Mucosa of gallbladder (tissue), 1 donor: Measurements from ENCODE around the gene ZFAND2A. TPM values are rescaled to one million over a fixed set of nuclear protein-coding genes. Genes with fewer than 3 reads are reported as not detected.

ENCODE experiments used
- DNase-seq: peaks from one replicate; pipeline ENCODE4 v3.0.0-alpha.2; 2020; ENCODE audit warnings: low spot score
- total RNA-seq: library from RNA; stranded (reverse); gene quantifications from one replicate; pipeline ENCODE4 v1.2.1, GENCODE V29; 2021
- donor health status: DM: no; HTN: no; CAD: no.

ZFAND2A gene
- total RNA-seq, 1 donor from 2014 or later = 19.2 TPM

GRCh38 chr7:1108264-1108920 lies 51.6 kb downstream of the ZFAND2A start:
- DNase-seq = no peak

- DNase-seq = no peak
These were observed 53.1 kb downstream of the ZFAND2A start for GRCh38 chr7:1106793-1107421.

DNA sequence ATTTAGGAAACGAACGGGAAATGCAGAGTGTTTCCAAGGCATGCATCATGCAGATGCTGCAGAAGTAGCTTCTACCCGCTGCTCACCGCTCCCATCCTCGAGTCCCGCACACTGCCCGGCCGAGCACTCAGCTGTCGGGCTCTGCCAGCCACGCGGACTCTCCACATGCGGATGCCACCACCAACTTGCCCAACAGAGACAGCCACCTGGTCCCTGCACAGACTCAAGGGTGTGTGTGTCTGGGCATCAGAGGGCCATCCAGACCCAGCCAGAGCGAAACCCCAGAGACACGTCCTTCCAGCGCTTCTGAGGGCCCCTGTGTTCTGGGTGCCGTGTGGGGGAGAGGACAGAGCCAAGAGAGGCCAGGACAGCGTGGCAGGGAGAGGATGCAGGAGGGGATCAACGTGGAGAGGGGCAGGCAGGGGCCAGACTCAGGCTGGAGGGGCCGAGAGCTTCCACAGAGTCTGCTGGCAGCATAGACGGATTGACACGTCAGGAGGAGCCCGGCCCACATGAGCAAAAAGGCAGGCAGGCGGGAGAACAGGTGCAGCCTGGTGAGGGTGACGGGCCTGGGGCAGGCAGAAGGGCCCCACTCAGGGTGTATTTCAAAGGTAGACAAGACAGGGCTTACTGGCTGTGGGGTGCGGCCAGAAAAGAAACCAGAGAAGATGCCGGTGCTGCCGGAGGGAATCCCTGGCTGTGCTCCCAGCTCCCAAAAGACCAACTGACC lies 53.8 kb downstream of the ZFAND2A start:
- no peak for DNase-seq

GRCh38 chr7:1105189-1105588 lies 54.8 kb downstream of the ZFAND2A start:
- no peak for DNase-seq

DNA sequence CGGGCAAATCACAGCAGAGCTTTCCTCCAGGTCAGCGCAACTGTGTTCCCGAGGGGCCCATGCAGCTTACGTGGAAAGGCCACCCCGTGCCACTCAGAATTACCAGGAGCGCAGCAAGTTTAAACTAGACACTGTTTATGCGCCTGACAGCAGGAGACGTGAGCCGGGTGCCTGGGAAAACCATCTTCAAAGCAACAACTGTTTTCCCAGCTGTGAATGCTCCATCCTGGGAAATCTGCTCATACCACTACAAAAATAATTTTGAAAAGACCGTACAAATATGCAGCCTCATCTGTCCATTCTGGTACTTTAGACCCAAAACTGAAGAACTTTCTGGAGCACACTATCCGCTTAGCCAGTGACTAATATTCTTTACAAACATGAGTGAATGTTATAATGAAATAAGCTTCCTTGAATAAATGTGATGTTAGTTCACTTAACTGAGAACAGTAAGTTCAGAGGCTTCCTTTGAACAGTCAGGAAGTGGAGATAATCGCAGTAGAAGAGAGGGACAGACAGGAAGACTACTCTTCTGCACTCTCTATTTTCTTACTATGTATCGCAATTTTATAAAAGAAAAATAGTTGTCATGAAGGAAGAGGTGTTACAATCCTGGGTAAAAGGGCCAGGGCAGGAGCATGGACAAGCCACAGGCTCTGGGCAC lies 55.3 kb downstream of the ZFAND2A start:
- DNase-seq = no peak

DNA sequence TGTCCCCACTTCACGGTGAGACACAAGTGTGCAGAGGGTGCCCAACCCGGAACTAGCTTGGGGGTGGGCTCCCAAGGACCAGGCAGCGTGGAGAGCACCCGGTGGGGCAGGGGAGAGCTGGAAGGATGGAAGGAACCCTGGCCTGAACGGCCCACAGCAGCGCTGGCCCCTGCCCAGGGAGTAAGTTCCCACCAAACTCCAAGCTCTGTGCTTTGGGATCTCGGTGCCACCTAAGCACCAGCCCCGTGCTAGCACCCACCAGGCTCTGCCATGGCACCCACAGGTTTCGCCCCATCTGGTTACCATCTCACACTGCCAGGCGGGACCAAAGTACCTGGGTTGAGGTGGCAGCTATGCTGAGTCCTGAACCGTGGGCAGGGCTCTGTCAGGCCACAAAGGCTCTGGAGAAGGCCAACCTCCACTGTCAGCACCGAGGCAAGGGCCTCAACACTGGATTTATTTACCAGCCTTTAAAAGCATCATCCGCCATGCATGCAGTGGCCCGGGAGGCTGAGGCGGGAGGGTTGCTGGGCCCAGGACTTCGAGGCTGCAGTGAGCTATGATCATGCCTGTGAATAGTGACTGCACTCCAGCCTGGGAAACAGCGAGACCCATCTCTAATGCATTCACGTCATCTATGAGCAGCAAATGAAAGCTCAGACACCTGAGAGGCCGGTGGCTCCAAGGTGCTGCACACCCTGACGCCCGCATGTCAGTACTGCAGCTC lies 56.0 kb downstream of the ZFAND2A start:
- no peak for DNase-seq

GRCh38 chr7:1103009-1103788 lies 56.8 kb downstream of the ZFAND2A start:
- DNase-seq = no peak

Other genes with a start within 250 kb of the ZFAND2A start
- gene ADAP1, start 205.5 kb downstream of the ZFAND2A start, total RNA-seq = 52.4 TPM
- 12.1 TPM for gene COX19, start 184.6 kb downstream of the ZFAND2A start, total RNA-seq
- gene CYP2W1, start 177.0 kb downstream of the ZFAND2A start, total RNA-seq = 0.46 TPM
- 8.3 TPM for gene GPR146, start 115.7 kb downstream of the ZFAND2A start, total RNA-seq
- 4.7 TPM for gene GPER1, start 72.1 kb downstream of the ZFAND2A start, total RNA-seq
- not detected for gene UNCX, start 72.7 kb upstream of the ZFAND2A start, total RNA-seq